CD4-positive, alpha-beta T cell (primary cell): ENCODE data around the gene PAK6. TPM values are rescaled to one million over a fixed set of nuclear protein-coding genes. Genes with fewer than 3 reads are reported as not detected.
A peak's percentile ranks its signal among the peaks of the same experiment; 100 is the strongest.

Experiments used
- ATAC-seq: fragments of 200-7000 bp; cut with Tn5 transposase; one replicate; pipeline ENCODE4 v1.10.0; 2022; ENCODE audit warnings: mild to moderate bottlenecking; ENCODE audit not compliant: poor library complexity
- CTCF ChIA-PET: fragments of 350-600 bp; sonication (Branson Sonifier 250); formaldehyde crosslinking; loops from one replicate; lab custom pipeline; 2021; ENCODE audit warnings: antibody characterized with exemption, inconsistent platforms; lab: Charles Lee
- POLR2A ChIA-PET: fragments of 350-600 bp; sonication (Branson Sonifier 250); formaldehyde crosslinking; loops from one replicate; lab custom pipeline; 2021; ENCODE audit warnings: antibody characterized with exemption, inconsistent platforms; lab: Charles Lee
- DNase-seq, 14 experiments: peaks; one replicate each; pipeline ENCODE4 v3.0.0-alpha.2; 2013 to 2020; ENCODE audit warnings: mixed read lengths in 2 of 14
- H3K27ac ChIP-seq, 2 donors: one replicate each; pipeline versions ENCODE4 v1.5.1 to v1.7.0; 2013; ENCODE audit warnings: low read length in 2 of 2, low read depth in 1 of 2, mild to moderate bottlenecking in 1 of 2
- H3K27me3 ChIP-seq, 2 experiments: 1 replicate in 1 of 2; 2 replicates in 1 of 2; pipeline versions ENCODE4 v1.6.1 to v1.7.0; 2013; ENCODE audit warnings: low read length in 2 of 2, control low read depth in 1 of 2, mild to moderate bottlenecking in 1 of 2, moderate library complexity in 1 of 2; ENCODE audit not compliant: insufficient read depth in 2 of 2, control insufficient read depth in 1 of 2
- H3K36me3 ChIP-seq: one replicate; pipeline ENCODE4 v1.6.1; 2013; ENCODE audit warnings: low read length, control low read depth; ENCODE audit not compliant: insufficient read depth
- H3K4me1 ChIP-seq: one replicate; pipeline ENCODE4 v1.6.1; 2013; ENCODE audit warnings: low read length, control low read depth; ENCODE audit not compliant: insufficient read depth
- H3K4me3 ChIP-seq: one replicate; pipeline ENCODE4 v1.5.1; 2013; ENCODE audit warnings: mild to moderate bottlenecking, low read length, moderate library complexity
- H3K9me3 ChIP-seq, 2 experiments: 1 replicate in 1 of 2; 2 replicates in 1 of 2; pipeline versions ENCODE4 v1.6.1 to v1.7.0; 2013; ENCODE audit warnings: low read length in 2 of 2, mild to moderate bottlenecking in 2 of 2, control low read depth in 1 of 2, moderate library complexity in 1 of 2; ENCODE audit not compliant: control insufficient read depth in 1 of 2, insufficient read depth in 1 of 2
- H3K27ac Mint-ChIP-seq: one replicate; pipeline ENCODE4 v1.8.0; 2020; ENCODE audit warnings: mixed read lengths
- H3K27me3 Mint-ChIP-seq: one replicate; pipeline ENCODE4 v1.8.0; 2021; ENCODE audit warnings: mixed read lengths
- H3K36me3 Mint-ChIP-seq: one replicate; pipeline ENCODE4 v1.8.0; 2021; ENCODE audit warnings: low read depth, mixed read lengths
- H3K4me1 Mint-ChIP-seq: one replicate; pipeline ENCODE4 v1.8.0; 2021; ENCODE audit warnings: low read depth, mixed read lengths
- H3K4me3 Mint-ChIP-seq: one replicate; pipeline ENCODE4 v1.8.0; 2020; ENCODE audit warnings: mild to moderate bottlenecking, mixed read lengths
- H3K9me3 Mint-ChIP-seq: one replicate; pipeline ENCODE4 v1.8.0; 2020; ENCODE audit warnings: mixed read lengths
- intact Hi-C, 2 experiments: fragments of 100-400 bp; cut with DNase I in 1 of 2; cut with micrococcal nuclease in 1 of 2; formaldehyde crosslinking; loops; one replicate each; pipeline versions ENCODE4 v1.15.1 to v1.9.0; 2023 to 2025; cut with DNase I, micrococcal nuclease
- total RNA-seq, 174 experiments: library from RNA in 2 of 174; stranded (reverse) in 2 of 174; gene quantifications; one replicate each; pipeline ENCODE4 v1.2.3 and lab custom pipeline; 2021 to 2026
- TF ChIP-seq, protein P1 (sequence below): fragments of 200-600 bp; IDR thresholded peaks from one replicate; pipeline ENCODE4 v1.8.0; 2022; ENCODE audit warnings: antibody characterized with exemption, mild to moderate bottlenecking

The PAK6 gene
- total RNA-seq, 2 experiments from 2014 or later: 0.34 to 0.36 TPM

DNA sequence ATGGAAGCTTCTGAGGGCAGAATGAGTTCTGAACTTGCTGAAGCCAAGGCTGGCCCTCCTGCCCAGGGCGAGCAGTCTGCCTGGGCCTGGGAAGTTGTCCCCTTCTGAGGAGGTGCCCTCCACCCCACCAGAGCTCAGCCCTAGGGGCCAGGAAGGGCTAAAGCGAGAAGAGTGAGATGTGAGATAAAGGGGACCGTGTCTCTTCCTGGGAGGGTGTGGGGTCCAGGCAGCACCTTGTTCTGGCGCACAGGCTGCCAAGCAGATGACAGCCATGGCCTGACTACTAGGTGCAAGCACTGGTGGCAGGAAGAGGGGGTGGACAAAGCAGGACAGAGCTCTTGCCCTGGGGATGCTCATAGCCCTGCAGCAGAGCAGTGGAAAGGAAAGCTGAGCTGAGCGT, 3.7 kb downstream of the PAK6 start:
- TF ChIP-seq, protein P1, sequence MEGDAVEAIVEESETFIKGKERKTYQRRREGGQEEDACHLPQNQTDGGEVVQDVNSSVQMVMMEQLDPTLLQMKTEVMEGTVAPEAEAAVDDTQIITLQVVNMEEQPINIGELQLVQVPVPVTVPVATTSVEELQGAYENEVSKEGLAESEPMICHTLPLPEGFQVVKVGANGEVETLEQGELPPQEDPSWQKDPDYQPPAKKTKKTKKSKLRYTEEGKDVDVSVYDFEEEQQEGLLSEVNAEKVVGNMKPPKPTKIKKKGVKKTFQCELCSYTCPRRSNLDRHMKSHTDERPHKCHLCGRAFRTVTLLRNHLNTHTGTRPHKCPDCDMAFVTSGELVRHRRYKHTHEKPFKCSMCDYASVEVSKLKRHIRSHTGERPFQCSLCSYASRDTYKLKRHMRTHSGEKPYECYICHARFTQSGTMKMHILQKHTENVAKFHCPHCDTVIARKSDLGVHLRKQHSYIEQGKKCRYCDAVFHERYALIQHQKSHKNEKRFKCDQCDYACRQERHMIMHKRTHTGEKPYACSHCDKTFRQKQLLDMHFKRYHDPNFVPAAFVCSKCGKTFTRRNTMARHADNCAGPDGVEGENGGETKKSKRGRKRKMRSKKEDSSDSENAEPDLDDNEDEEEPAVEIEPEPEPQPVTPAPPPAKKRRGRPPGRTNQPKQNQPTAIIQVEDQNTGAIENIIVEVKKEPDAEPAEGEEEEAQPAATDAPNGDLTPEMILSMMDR: no peak
- Mint-ChIP-seq H3K4me1 (peaks cover 7% of the 10 kb centered on the region), H3K4me3 (no peak overlapping the region), H3K36me3 (no peaks in the 10 kb centered on the region), H3K27me3 (peaks cover 30% of the 10 kb centered on the region), H3K9me3 (no peaks in the 10 kb centered on the region), H3K27ac (no peak overlapping the region)
- Histone ChIP-seq H3K36me3 (no peaks in the 10 kb centered on the region), H3K27ac (no peak overlapping the region), H3K4me3 (no peak overlapping the region), H3K9me3 (peaks cover 0 to 12% of the 10 kb centered on the region in 2 experiments), H3K4me1 (peaks cover 10% of the 10 kb centered on the region), H3K27me3 (peaks cover 15 to 23% of the 10 kb centered on the region in 2 experiments)
- ChIA-PET POLR2A (no interaction called here), CTCF (no interaction called here)
- DNase-seq (peak in 1 of 14 experiments; percentile 20), ATAC-seq (no peak)
- intact Hi-C loops: no loop called here

DNA sequence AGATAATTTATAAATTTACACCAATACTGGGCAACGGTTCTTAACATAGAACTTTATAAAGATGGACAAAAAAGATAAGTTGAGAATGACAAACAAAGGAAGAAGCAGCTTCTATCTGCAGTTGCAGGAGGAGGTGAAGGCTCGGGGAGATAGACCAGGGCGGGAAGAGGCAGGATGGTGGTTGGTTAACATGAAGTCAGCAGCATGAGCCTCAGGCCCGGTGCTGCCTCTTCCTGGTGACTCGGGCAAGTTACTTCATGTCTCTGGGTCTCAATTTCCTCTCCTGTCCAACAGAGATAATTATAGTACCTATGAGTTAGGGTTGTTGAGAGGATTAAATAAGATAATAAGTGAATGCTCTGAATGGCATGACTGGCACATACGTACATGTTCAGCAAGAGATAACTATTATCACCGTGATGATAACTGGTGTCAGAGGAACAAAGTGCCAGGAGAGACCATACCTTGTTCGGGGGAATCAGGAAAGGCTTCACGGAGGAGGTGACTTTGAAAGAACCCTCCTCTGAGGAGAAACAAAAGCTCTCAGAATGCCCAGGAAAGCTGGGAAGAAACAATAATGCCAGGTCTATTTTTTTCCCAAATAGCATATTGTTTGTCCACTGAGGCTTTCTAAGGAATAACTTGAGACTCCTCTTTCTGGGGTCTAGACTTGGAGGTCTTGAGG, 4.4 kb downstream of the PAK6 start:
- Histone ChIP-seq H3K27ac (no peak overlapping the region), H3K4me1 (peaks cover 10% of the 10 kb centered on the region), H3K36me3 (no peaks in the 10 kb centered on the region), H3K9me3 (peaks cover 0 to 12% of the 10 kb centered on the region in 2 experiments), H3K4me3 (no peak overlapping the region), H3K27me3 (peaks cover 15 to 23% of the 10 kb centered on the region in 2 experiments)
- Mint-ChIP-seq H3K27me3 (peaks cover 23% of the 10 kb centered on the region), H3K36me3 (no peaks in the 10 kb centered on the region), H3K9me3 (no peaks in the 10 kb centered on the region), H3K4me1 (peaks cover 7% of the 10 kb centered on the region), H3K4me3 (no peak overlapping the region), H3K27ac (no peak overlapping the region)
- ATAC-seq: no peak
- DNase-seq: no peak
- POLR2A ChIA-PET: no interaction called here
- intact Hi-C loops: no loop called here
- TF ChIP-seq, protein P1: no peak
- CTCF ChIA-PET: no interaction called here

DNA sequence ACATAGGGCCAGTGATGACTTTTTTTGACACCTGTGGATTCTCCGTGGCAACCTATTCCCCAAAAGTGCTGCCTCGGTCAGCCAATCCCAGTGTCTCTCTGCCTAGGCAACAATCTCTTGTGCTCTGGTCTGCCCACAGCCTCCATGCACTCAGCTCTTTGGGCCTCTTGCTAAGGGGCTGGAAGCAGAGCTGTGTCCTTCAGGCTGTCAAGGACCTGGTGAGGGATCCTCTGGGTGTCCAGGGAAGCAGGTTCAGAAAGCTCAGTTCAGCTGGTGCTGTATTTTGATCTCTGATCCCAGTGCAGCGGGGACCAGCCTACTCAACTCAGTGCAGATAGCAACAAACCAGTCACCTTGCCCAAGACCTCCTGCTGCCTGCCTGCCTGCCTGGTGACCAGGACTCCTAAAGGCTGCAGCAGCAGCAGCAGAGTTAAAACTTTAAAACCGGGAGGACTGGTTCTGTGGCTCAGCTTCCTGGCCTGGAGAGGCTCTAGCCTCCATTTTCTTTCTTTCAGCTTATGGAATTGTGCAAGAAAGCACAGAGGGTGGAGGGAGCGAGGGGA, 6.2 kb downstream of the PAK6 start:
- H3K9me3 Mint-ChIP-seq: no peaks in the 10 kb centered on the region
- CTCF ChIA-PET: no interaction called here
- no peaks in the 10 kb centered on the region for H3K4me1 Mint-ChIP-seq
- no peak overlapping the region for H3K27ac ChIP-seq
- TF ChIP-seq, protein P1: no peak
- H3K4me3 ChIP-seq: no peak overlapping the region
- intact Hi-C loops: no loop called here
- DNase-seq (peak in 1 of 14 experiments; percentile 25), ATAC-seq (no peak)
- POLR2A ChIA-PET: no interaction called here
- no peaks in the 10 kb centered on the region for H3K4me1 ChIP-seq
- peaks cover 8 to 10% of the 10 kb centered on the region in 2 experiments for H3K27me3 ChIP-seq
- H3K4me3 Mint-ChIP-seq: no peak overlapping the region
- peaks cover 7% of the 10 kb centered on the region for H3K27me3 Mint-ChIP-seq
- H3K36me3 Mint-ChIP-seq: no peaks in the 10 kb centered on the region
- no peak overlapping the region for H3K27ac Mint-ChIP-seq
- H3K9me3 ChIP-seq: peaks cover 0 to 9% of the 10 kb centered on the region in 2 experiments
- no peaks in the 10 kb centered on the region for H3K36me3 ChIP-seq
